Retinal pigment epithelial cell (primary cell): ENCODE measurements around the gene MYPN.

ENCODE experiments used
- DNase-seq: peaks from one replicate; pipeline ENCODE4 v3.0.0-alpha.2; 2010; ENCODE audit warnings: low read depth
- H3K4me3 ChIP-seq: 2 replicates; pipeline ENCODE4 v1.5.1; 2011; ENCODE audit warnings: mild to moderate bottlenecking, low read length, control low read depth, moderate library complexity
- CTCF ChIP-seq: conservative IDR thresholded peaks from 2 replicates; pipeline ENCODE4 v1.5.1; 2011; ENCODE audit warnings: low read depth, low read length, control low read depth, inconsistent platforms

MYPN gene

GRCh38 chr10:68233046-68233445 is 123.8 kb downstream of the MYPN start:
- TF ChIP-seq CTCF = no peak
- DNase-seq = no peak
- H3K4me3 ChIP-seq = no peak overlapping the region

DNA sequence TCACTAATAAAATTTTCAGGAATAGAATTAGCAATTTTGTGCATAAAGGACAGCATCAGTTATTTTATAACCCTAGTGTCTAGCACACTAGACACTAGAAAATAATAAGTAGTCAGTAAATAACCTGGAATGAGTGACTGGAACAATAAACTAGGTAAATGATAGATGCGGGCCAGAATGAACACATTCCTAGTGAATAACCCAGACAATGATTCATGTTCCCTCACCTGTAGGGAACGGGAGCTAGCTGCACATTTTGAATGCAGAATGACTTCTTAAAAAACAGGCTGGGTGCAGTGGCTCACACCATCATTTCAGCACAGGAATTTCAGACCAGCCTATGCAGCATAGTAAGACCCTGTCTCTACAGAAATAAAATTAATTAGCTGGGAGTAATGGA is 125.8 kb downstream of the MYPN start:
- DNase-seq = no peak
- H3K4me3 ChIP-seq = no peak overlapping the region
- TF ChIP-seq CTCF = no peak

DNA sequence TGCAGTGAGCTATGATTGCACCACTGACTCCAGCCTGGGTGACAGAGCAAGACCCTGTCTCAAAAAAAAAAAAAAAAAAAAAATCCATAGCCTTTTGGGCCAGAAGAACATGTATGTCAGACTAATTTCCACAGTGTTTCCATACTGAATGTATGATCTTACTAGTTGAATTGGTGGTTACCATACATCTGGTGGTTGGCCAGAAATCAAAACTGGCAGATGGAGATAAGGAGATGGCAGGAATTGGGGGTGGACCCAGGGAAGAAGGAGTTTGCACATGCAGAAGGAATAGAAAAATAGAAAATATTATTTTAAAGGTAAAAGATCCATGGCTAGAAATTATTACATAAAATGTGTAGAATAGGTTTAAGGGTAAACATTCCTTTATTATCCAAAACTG is 126.3 kb downstream of the MYPN start:
- no peak for DNase-seq
- H3K4me3 ChIP-seq = no peak overlapping the region
- no peak for TF ChIP-seq CTCF

DNA sequence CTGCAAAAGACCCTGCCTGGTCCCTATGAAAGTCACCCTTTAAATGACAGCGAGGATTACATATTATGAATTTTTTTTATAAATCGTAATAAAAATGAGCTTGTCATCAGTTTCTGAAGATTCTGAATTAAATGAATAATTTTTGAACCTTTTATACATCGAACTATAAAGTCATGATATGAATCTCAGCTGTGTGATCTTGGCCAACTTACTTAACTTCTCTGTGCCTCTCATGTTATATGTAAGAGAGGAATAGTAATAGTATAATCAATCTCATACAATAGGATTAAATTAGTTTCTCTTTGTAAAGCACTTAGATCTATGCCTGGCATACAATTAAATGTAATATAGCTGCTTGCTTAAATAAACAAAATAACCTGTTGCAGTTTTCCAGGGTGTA is 127.9 kb downstream of the MYPN start:
- DNase-seq = no peak
- no peak overlapping the region for H3K4me3 ChIP-seq
- no peak for TF ChIP-seq CTCF

GRCh38 chr10:68238371-68238770 is 129.1 kb downstream of the MYPN start:
- H3K4me3 ChIP-seq = no peak overlapping the region
- no peak for DNase-seq
- TF ChIP-seq CTCF = no peak

DNA sequence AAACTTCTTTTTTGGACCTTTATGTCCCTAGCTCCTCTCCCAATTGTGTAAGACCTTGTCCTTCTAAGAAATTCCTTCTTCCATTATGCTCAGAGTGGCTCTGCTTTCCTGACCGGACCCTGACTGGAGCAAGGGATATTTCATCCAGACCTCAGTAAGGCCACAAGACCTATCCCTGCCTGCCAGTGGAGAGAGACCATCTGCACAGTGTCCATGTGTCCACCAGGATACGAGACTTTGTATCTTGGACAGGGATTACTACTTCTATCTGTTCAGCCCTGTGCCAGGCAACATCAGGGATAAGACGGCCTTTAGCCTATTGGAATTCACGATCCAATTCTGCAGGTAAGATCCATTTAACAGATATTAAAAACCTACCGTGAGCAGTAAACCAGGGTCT is 129.8 kb downstream of the MYPN start:
- DNase-seq = no peak
- no peak for TF ChIP-seq CTCF
- H3K4me3 ChIP-seq = no peak overlapping the region

DNA sequence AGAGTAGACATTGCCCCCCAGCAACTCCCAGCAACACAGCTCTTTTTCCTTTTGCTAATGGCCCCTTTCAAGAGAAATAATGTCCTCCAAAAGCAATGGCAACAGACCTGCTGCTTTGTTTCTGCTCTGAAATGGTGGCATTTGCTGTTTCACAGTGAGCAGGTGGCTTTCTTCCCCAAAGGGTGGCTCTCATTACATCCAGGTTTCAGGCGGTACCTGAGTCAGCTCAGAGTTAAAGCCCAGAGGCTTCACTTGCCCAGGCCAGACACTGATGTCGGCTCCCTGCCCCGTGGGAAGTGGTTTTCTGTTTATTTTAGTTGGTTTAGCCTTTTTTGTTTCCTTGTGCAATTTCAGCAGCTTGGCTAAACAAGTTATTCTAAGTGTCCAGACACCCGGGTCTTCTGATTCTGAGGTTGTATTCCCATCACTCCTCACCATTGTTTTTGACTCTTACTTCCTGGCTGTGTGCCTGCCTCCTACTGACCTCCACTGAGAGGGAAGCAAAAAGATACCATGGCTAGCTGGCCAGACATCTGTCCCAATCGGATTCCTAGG is 130.4 kb downstream of the MYPN start:
- no peak for DNase-seq
- no peak overlapping the region for H3K4me3 ChIP-seq
- TF ChIP-seq CTCF = no peak
